Naive B cell (primary cell): ENCODE measurements around the gene IFNL4. TPM values are rescaled to one million over a fixed set of nuclear protein-coding genes. Genes with fewer than 3 reads are reported as not detected.

Source experiments
- ATAC-seq, 2 donors: fragments of 150-1000 bp; cut with Tn5 transposase; 2 replicates each; pipeline ENCODE4 v1.10.0; 2021; ENCODE audit warnings: low read depth in 2 of 2, mild to moderate bottlenecking in 2 of 2, moderate library complexity in 2 of 2
- DNase-seq: peaks from one replicate; pipeline ENCODE4 v3.0.0; 2022
- H3K27ac Mint-ChIP-seq, 6 donors: one replicate each; pipeline ENCODE4 v1.8.0; 2020 to 2022; ENCODE audit warnings: mild to moderate bottlenecking in 6 of 6, mixed read lengths in 6 of 6, moderate library complexity in 5 of 6, inconsistent platforms in 2 of 6
- H3K27me3 Mint-ChIP-seq, 3 donors: one replicate each; pipeline ENCODE4 v1.8.0; 2021 to 2022; ENCODE audit warnings: mixed read lengths in 3 of 3, mild to moderate bottlenecking in 1 of 3
- H3K36me3 Mint-ChIP-seq, 2 donors: one replicate each; pipeline ENCODE4 v1.8.0; 2020 to 2022; ENCODE audit warnings: mixed read lengths in 2 of 2, inconsistent platforms in 1 of 2, mild to moderate bottlenecking in 1 of 2
- H3K4me1 Mint-ChIP-seq, 3 donors: one replicate each; pipeline ENCODE4 v1.8.0; 2020 to 2022; ENCODE audit warnings: mixed read lengths in 3 of 3, inconsistent platforms in 1 of 3, mild to moderate bottlenecking in 1 of 3, moderate library complexity in 1 of 3
- H3K4me3 Mint-ChIP-seq, 8 donors: one replicate each; pipeline ENCODE4 v1.8.0; 2020 to 2022; ENCODE audit warnings: mild to moderate bottlenecking in 8 of 8, mixed read lengths in 8 of 8, moderate library complexity in 8 of 8, inconsistent platforms in 2 of 8
- H3K9me3 Mint-ChIP-seq, 7 donors: one replicate each; pipeline ENCODE4 v1.8.0; 2020 to 2022; ENCODE audit warnings: mixed read lengths in 7 of 7, mild to moderate bottlenecking in 5 of 7, inconsistent platforms in 2 of 7, moderate library complexity in 1 of 7
- polyA plus RNA-seq, 6 donors: library from polyadenylated mRNA; unstranded; fragments of 300-500 nt; fragmentation: Illumina TruSeq; gene quantifications; one replicate each; pipeline ENCODE4 v1.2.3, GENCODE V29; 2021; ENCODE audit warnings: low read depth in 6 of 6

Gene IFNL4
- polyA plus RNA-seq, 6 donors from 2014 or later = not detected

GRCh38 chr19:39208175-39208795 lies 40.4 kb downstream of the IFNL4 start:
- Mint-ChIP-seq H3K27ac (peak overlapping the region in 1 of 6 donors; percentile 68), H3K4me1 (no peaks in the 10 kb centered on the region), H3K36me3 (peaks cover 0 to 5% of the 10 kb centered on the region in 2 donors), H3K27me3 (peaks cover 6 to 45% (median 33%) of the 10 kb centered on the region in 3 donors), H3K4me3 (no peak overlapping the region), H3K9me3 (no peaks in the 10 kb centered on the region)
- DNase-seq (no peak), ATAC-seq (no peak)

- Mint-ChIP-seq H3K27ac (no peak overlapping the region), H3K9me3 (no peaks in the 10 kb centered on the region), H3K27me3 (peaks cover 9 to 54% (median 42%) of the 10 kb centered on the region in 3 donors), H3K36me3 (peaks cover 0 to 5% of the 10 kb centered on the region in 2 donors), H3K4me1 (no peaks in the 10 kb centered on the region), H3K4me3 (no peak overlapping the region)
- DNase-seq = no peak
- ATAC-seq = no peak
Observed at GRCh38 chr19:39207293-39207836, 41.3 kb downstream of the IFNL4 start.

- DNase-seq = no peak
- Mint-ChIP-seq H3K9me3 (no peaks in the 10 kb centered on the region), H3K27ac (no peak overlapping the region), H3K4me1 (no peaks in the 10 kb centered on the region), H3K36me3 (peaks cover 0 to 5% of the 10 kb centered on the region in 2 donors), H3K27me3 (peaks cover 18 to 67% (median 52%) of the 10 kb centered on the region in 3 donors), H3K4me3 (no peak overlapping the region)
- no peak for ATAC-seq
Observed at GRCh38 chr19:39206122-39206521, 42.5 kb downstream of the IFNL4 start.

- H3K4me1 Mint-ChIP-seq = no peaks in the 10 kb centered on the region
- ATAC-seq = no peak
- H3K9me3 Mint-ChIP-seq = no peaks in the 10 kb centered on the region
- peaks cover 0 to 5% of the 10 kb centered on the region in 2 donors for H3K36me3 Mint-ChIP-seq
- DNase-seq = no peak
- peaks cover 25 to 74% (median 59%) of the 10 kb centered on the region in 3 donors for H3K27me3 Mint-ChIP-seq
- no peak overlapping the region for H3K4me3 Mint-ChIP-seq
- no peak overlapping the region for H3K27ac Mint-ChIP-seq
Observed at GRCh38 chr19:39205449-39205764, 43.2 kb downstream of the IFNL4 start.

- peak within 1 kb of the TSS in 1 of 8 donors; percentile 31 for H3K4me3 Mint-ChIP-seq
- H3K4me1 Mint-ChIP-seq = no peaks in the 10 kb centered on the region
- H3K27me3 Mint-ChIP-seq = peaks cover 28 to 88% (median 73%) of the 10 kb centered on the region in 3 donors
- H3K27ac Mint-ChIP-seq = peak within 1 kb of the TSS in 2 of 6 donors; percentile 37 to 66
- peaks cover 0 to 5% of the 10 kb centered on the region in 2 donors for H3K36me3 Mint-ChIP-seq
- H3K9me3 Mint-ChIP-seq = no peaks in the 10 kb centered on the region
- DNase-seq (no peak), ATAC-seq (no peak)
Observed at GRCh38 chr19:39203372-39204341, 45.0 kb downstream of the IFNL4 start, which contains the start of gene SYCN. TSS of gene SYCN (minus strand) at chr19:39204263. CDS start at chr19:39204254, 9 bp downstream.

- Mint-ChIP-seq H3K27ac (no peak overlapping the region), H3K4me3 (no peak overlapping the region), H3K9me3 (no peaks in the 10 kb centered on the region), H3K36me3 (peaks cover 0 to 5% of the 10 kb centered on the region in 2 donors), H3K4me1 (peaks cover under 1 to 3% (median 2%) of the 10 kb centered on the region in 3 donors), H3K27me3 (peaks cover 34 to 89% (median 80%) of the 10 kb centered on the region in 3 donors)
- ATAC-seq (no peak), DNase-seq (no peak)
Observed at GRCh38 chr19:39202998-39203355, 45.7 kb downstream of the IFNL4 start.

GRCh38 chr19:39200803-39201115 lies 47.9 kb downstream of the IFNL4 start:
- peaks cover 11 to 15% (median 12%) of the 10 kb centered on the region in 3 donors for H3K4me1 Mint-ChIP-seq
- H3K27ac Mint-ChIP-seq = no peak overlapping the region
- no peaks in the 10 kb centered on the region for H3K9me3 Mint-ChIP-seq
- peak overlapping the region in 1 of 8 donors; percentile 62 for H3K4me3 Mint-ChIP-seq
- DNase-seq = no peak
- peaks cover 43 to 93% (median 91%) of the 10 kb centered on the region in 3 donors for H3K27me3 Mint-ChIP-seq
- peaks cover 5 to 8% of the 10 kb centered on the region in 2 donors for H3K36me3 Mint-ChIP-seq
- no peak for ATAC-seq

- peaks cover 5 to 8% of the 10 kb centered on the region in 2 donors for H3K36me3 Mint-ChIP-seq
- H3K9me3 Mint-ChIP-seq = no peaks in the 10 kb centered on the region
- DNase-seq (no peak), ATAC-seq (no peak)
- peak overlapping the region in 2 of 8 donors; percentile 33 to 62 for H3K4me3 Mint-ChIP-seq
- no peak overlapping the region for H3K27ac Mint-ChIP-seq
- peaks cover 12 to 15% (median 15%) of the 10 kb centered on the region in 3 donors for H3K4me1 Mint-ChIP-seq
- H3K27me3 Mint-ChIP-seq = peaks cover 46 to 93% (median 91%) of the 10 kb centered on the region in 3 donors
Observed at GRCh38 chr19:39200066-39200802, 48.4 kb downstream of the IFNL4 start.

- H3K4me3 Mint-ChIP-seq = no peak overlapping the region
Observed at GRCh38 chr19:39199025-39199424, 49.6 kb downstream of the IFNL4 start.

GRCh38 chr19:39197808-39198207 lies 50.8 kb downstream of the IFNL4 start:
- DNase-seq (no peak), ATAC-seq (no peak)
- H3K4me3 Mint-ChIP-seq = peak overlapping the region in 3 of 8 donors; percentile 49 to 86 (median 64)
- peaks cover 0 to 8% of the 10 kb centered on the region in 2 donors for H3K36me3 Mint-ChIP-seq
- H3K27me3 Mint-ChIP-seq = peaks cover 46 to 88% (median 84%) of the 10 kb centered on the region in 3 donors
- H3K9me3 Mint-ChIP-seq = no peaks in the 10 kb centered on the region
- H3K4me1 Mint-ChIP-seq = peaks cover 12 to 16% (median 15%) of the 10 kb centered on the region in 3 donors
- H3K27ac Mint-ChIP-seq = peak overlapping the region in 1 of 6 donors; percentile 75

More at GRCh38 chr19:39199025-39199424, 49.6 kb downstream of the IFNL4 start:
- Mint-ChIP-seq H3K27me3 (peaks cover 46 to 91% (median 86%) of the 10 kb centered on the region in 3 donors), H3K36me3 (peaks cover 0 to 8% of the 10 kb centered on the region in 2 donors), H3K27ac (no peak overlapping the region), H3K4me1 (peaks cover 12 to 16% (median 15%) of the 10 kb centered on the region in 3 donors), H3K9me3 (no peaks in the 10 kb centered on the region)
- ATAC-seq = no peak
- DNase-seq = no peak

GRCh38 chr19:39196860-39197562 lies 51.6 kb downstream of the IFNL4 start, which contains the start of gene NCCRP1:
TSS of gene NCCRP1 (plus strand) at chr19:39196964. CDS start at chr19:39196983, 19 bp downstream.
- ATAC-seq (peak in 1 of 2 donors; percentile 51), DNase-seq (no peak)
- H3K36me3 Mint-ChIP-seq = peaks cover 0 to 8% of the 10 kb centered on the region in 2 donors
- H3K4me3 Mint-ChIP-seq = peak within 1 kb of the TSS in 7 of 8 donors; percentile 16 to 86 (median 74)
- peak within 1 kb of the TSS in 1 of 6 donors; percentile 75 for H3K27ac Mint-ChIP-seq
- H3K4me1 Mint-ChIP-seq = peaks cover 12 to 16% (median 15%) of the 10 kb centered on the region in 3 donors
- H3K9me3 Mint-ChIP-seq = no peaks in the 10 kb centered on the region
- H3K27me3 Mint-ChIP-seq = peaks cover 41 to 83% (median 81%) of the 10 kb centered on the region in 3 donors

GRCh38 chr19:39196320-39196719 lies 52.3 kb downstream of the IFNL4 start:
- DNase-seq = no peak
- peaks cover 35 to 83% (median 75%) of the 10 kb centered on the region in 3 donors for H3K27me3 Mint-ChIP-seq
- no peaks in the 10 kb centered on the region for H3K9me3 Mint-ChIP-seq
- peaks cover 0 to 8% of the 10 kb centered on the region in 2 donors for H3K36me3 Mint-ChIP-seq
- ATAC-seq = no peak
- H3K4me3 Mint-ChIP-seq = peak overlapping the region in 2 of 8 donors; percentile 40 to 47
- peaks cover 12 to 16% (median 15%) of the 10 kb centered on the region in 3 donors for H3K4me1 Mint-ChIP-seq
- no peak overlapping the region for H3K27ac Mint-ChIP-seq
